HCT116 (cell line): ENCODE results near the gene COPA. TPM values are rescaled to one million over a fixed set of nuclear protein-coding genes. Genes with fewer than 3 reads are reported as not detected.

ENCODE experiments used
- ATAC-seq: fragments of 200-7000 bp; cut with Tn5 transposase; 2 replicates; pipeline ENCODE4 v1.9.1; 2020; ENCODE audit warnings: mild to moderate bottlenecking, moderate library complexity
- BruUV-seq: library from RNA; stranded (reverse); fragments of 400-500 nt; replicated peaks from 2 replicates; lab custom pipeline; 2021; lab: Mats Ljungman, UMichigan
- CTCF ChIA-PET: fragments of 300-600 bp; sonication (Branson Sonifier 250); formaldehyde crosslinking; loops from one replicate; lab custom pipeline; 2021; ENCODE audit warnings: antibody characterized with exemption; lab: Charles Lee
- POLR2A ChIA-PET: fragments of 300-600, 350-600 bp; sonication (Branson Sonifier 250); formaldehyde crosslinking; loops from one replicate; lab custom pipeline; 2021; ENCODE audit warnings: antibody characterized with exemption; lab: Charles Lee
- RAD21 ChIA-PET, 2 experiments: fragments of 300-600 bp; sonication (Branson Sonifier 250); formaldehyde crosslinking; loops; one replicate each; lab custom pipeline; 2023; ENCODE audit warnings: low total read pairs in 2 of 2; ENCODE audit not compliant: uncharacterized antibody in 2 of 2, unreplicated experiment in 2 of 2, low non-redundant PET in 1 of 2; lab: Charles Lee
- DNase-seq: peaks from one replicate; pipeline ENCODE4 v3.0.0-alpha.2; 2010; ENCODE audit warnings: low read depth, low spot score
- H2AFZ ChIP-seq: fragments of 200-600 bp; shearing (Covaris generic), sonication (generic); 2 replicates; pipeline ENCODE4 v1.6.1; 2017; ENCODE audit warnings: low read depth, mixed run types, mixed read lengths, antibody characterized with exemption, low read length; ENCODE audit not compliant: poor library complexity, severe bottlenecking
- H3K27ac ChIP-seq: 2 replicates; pipeline ENCODE4 v1.5.1; 2012; ENCODE audit warnings: low read depth, low read length
- H3K27me3 ChIP-seq: fragments of 200-600 bp; sonication (generic); 2 replicates; pipeline ENCODE4 v1.6.1; 2016; ENCODE audit warnings: mixed run types, low read length, mixed read lengths; ENCODE audit not compliant: insufficient read depth
- H3K36me3 ChIP-seq, 2 experiments: fragments of 200-500 bp in 1 of 2; fragments of 200-600 bp in 1 of 2; sonication (Bioruptor generic) in 1 of 2; sonication (generic) in 1 of 2; 2 replicates each; pipeline versions ENCODE4 v1.5.1 to v1.6.1; 2014 to 2016; ENCODE audit warnings: low read length in 2 of 2, inconsistent platforms in 1 of 2, mixed read lengths in 1 of 2, mixed run types in 1 of 2; ENCODE audit not compliant: insufficient read depth in 2 of 2, control insufficient read depth in 1 of 2
- H3K4me1 ChIP-seq, 2 experiments: fragments of 200-600 bp in 1 of 2; sonication (generic) in 1 of 2; 2 replicates each; pipeline versions ENCODE4 v1.5.1 to v1.6.1; 2012 to 2017; ENCODE audit warnings: low read length in 2 of 2, inconsistent platforms in 1 of 2, mild to moderate bottlenecking in 1 of 2, mixed read lengths in 1 of 2, mixed run types in 1 of 2, moderate library complexity in 1 of 2; ENCODE audit not compliant: insufficient read depth in 2 of 2, control insufficient read depth in 1 of 2
- H3K4me2 ChIP-seq: fragments of 200-600 bp; sonication (generic); 2 replicates; pipeline ENCODE4 v1.6.1; 2017; ENCODE audit warnings: mixed run types, low read length, mixed read lengths
- H3K4me3 ChIP-seq, 2 experiments: fragments of 200-600 bp in 1 of 2; sonication (generic) in 1 of 2; replicated peaks in 1 of 2; 2 replicates each; pipeline ENCODE4 v1.5.1; 2011 to 2016; ENCODE audit warnings: low read length in 2 of 2, control low read depth in 1 of 2, low read depth in 1 of 2, mild to moderate bottlenecking in 1 of 2, mixed read lengths in 1 of 2, mixed run types in 1 of 2
- H3K79me2 ChIP-seq: fragments of 200-600 bp; sonication (generic); 2 replicates; pipeline ENCODE4 v1.6.1; 2017; ENCODE audit warnings: mild to moderate bottlenecking, mixed run types, low read length, moderate library complexity, mixed read lengths; ENCODE audit not compliant: insufficient read depth
- H3K9ac ChIP-seq: fragments of 200-600 bp; sonication (generic); 2 replicates; pipeline ENCODE4 v1.6.1; 2016; ENCODE audit warnings: low read length, mixed read lengths
- H3K9me2 ChIP-seq: fragments of 200-600 bp; sonication (generic), shearing (Covaris generic); 2 replicates; pipeline ENCODE4 v1.6.1; 2017; ENCODE audit warnings: mixed run types, mild to moderate bottlenecking, moderate library complexity; ENCODE audit not compliant: insufficient read depth
- H3K9me3 ChIP-seq, 2 experiments: fragments of 200-500 bp in 1 of 2; fragments of 200-600 bp in 1 of 2; sonication (Bioruptor generic) in 1 of 2; sonication (generic) in 1 of 2; 2 replicates each; pipeline ENCODE4 v1.6.1; 2014 to 2017; ENCODE audit warnings: low read length in 2 of 2, mixed read lengths in 2 of 2, inconsistent platforms in 1 of 2, low read depth in 1 of 2, mild to moderate bottlenecking in 1 of 2, mixed run types in 1 of 2, moderate library complexity in 1 of 2; ENCODE audit not compliant: control insufficient read depth in 1 of 2, insufficient read depth in 1 of 2
- H4K20me1 ChIP-seq: fragments of 200-600 bp; sonication (generic), shearing (Covaris generic); 2 replicates; pipeline ENCODE4 v1.6.1; 2017; ENCODE audit warnings: mixed run types, mild to moderate bottlenecking, moderate library complexity; ENCODE audit not compliant: insufficient read depth
- CBX3 ChIP-seq: IDR thresholded peaks from 2 replicates; pipeline ENCODE4 v1.6.1; 2012; ENCODE audit warnings: low read depth
- CTCF ChIP-seq, 3 experiments: fragments of 200-600 bp in 1 of 3; sonication (generic) in 1 of 3; IDR thresholded peaks in 2 of 3; conservative IDR thresholded peaks in 1 of 3; 2 replicates each; pipeline ENCODE4 v1.5.1; 2012 to 2017; ENCODE audit warnings: low read depth in 2 of 3, low read length in 2 of 3, antibody characterized with exemption in 1 of 3, borderline replicate concordance in 1 of 3, control low read depth in 1 of 3, mild to moderate bottlenecking in 1 of 3, mixed read lengths in 1 of 3, mixed run types in 1 of 3, moderate library complexity in 1 of 3; ENCODE audit not compliant: insufficient read depth in 1 of 3
- ELF1 ChIP-seq: IDR thresholded peaks from 2 replicates; pipeline ENCODE4 v1.6.1; 2012; ENCODE audit warnings: low read depth, borderline replicate concordance
- EZH2 ChIP-seq: fragments of 200-600 bp; sonication (generic); IDR thresholded peaks from 2 replicates; pipeline ENCODE4 v1.6.1; 2017; ENCODE audit warnings: antibody characterized with exemption, mixed run types
- EZH2phosphoT487 ChIP-seq: fragments of 200-600 bp; IDR thresholded peaks from 2 replicates; pipeline ENCODE4 v1.6.1; 2018; ENCODE audit warnings: antibody characterized with exemption, borderline replicate concordance
- FOSL1 ChIP-seq: IDR thresholded peaks from 2 replicates; pipeline ENCODE4 v1.6.1; 2012; ENCODE audit warnings: low read depth
- MAX ChIP-seq: IDR thresholded peaks from 2 replicates; pipeline ENCODE4 v1.6.1; 2012
- POLR2A ChIP-seq: IDR thresholded peaks from 2 replicates; pipeline ENCODE4 v1.7.0; 2011; ENCODE audit warnings: borderline replicate concordance; ENCODE audit not compliant: insufficient read depth, insufficient read length; ENCODE audit errors: extremely low read depth
- POLR2AphosphoS5 ChIP-seq: IDR thresholded peaks from 2 replicates; pipeline ENCODE4 v1.6.1; 2011; ENCODE audit warnings: mild to moderate bottlenecking, low read depth, low read length, moderate library complexity
- SRF ChIP-seq: IDR thresholded peaks from 2 replicates; pipeline ENCODE4 v1.6.1; 2012; ENCODE audit warnings: low read depth
- YY1 ChIP-seq: IDR thresholded peaks from 2 replicates; pipeline ENCODE4 v1.6.1; 2011; ENCODE audit warnings: low read length, low read depth, moderate library complexity, mild to moderate bottlenecking; ENCODE audit not compliant: insufficient replicate concordance; ENCODE audit errors: extremely low read depth
- ZFX ChIP-seq: fragments of 450-650 bp; IDR thresholded peaks from 2 replicates; pipeline ENCODE4 v1.6.1; 2017
- intact Hi-C: fragments of 100-400 bp; cut with micrococcal nuclease; formaldehyde crosslinking; loops from 2 replicates; pipeline ENCODE4 v1.10.0; 2022
- total RNA-seq: library from RNA; stranded (reverse); gene quantifications from one replicate; pipeline ENCODE4 v1.2.1, GENCODE V29; 2021; ENCODE audit not compliant: unreplicated experiment

Gene COPA
- total RNA-seq, 1 experiment from 2014 or later: 132 TPM

GRCh38 chr1:160374306-160375110 lies 31.5 kb upstream of the COPA start:
- Histone ChIP-seq H3K27me3 (no peaks in the 10 kb centered on the region), H3K9ac (no peak overlapping the region), H3K36me3 (no peaks in the 10 kb centered on the region), H3K9me3 (no peaks in the 10 kb centered on the region), H3K4me2 (no peak overlapping the region), H3K9me2 (no peaks in the 10 kb centered on the region), H3K4me3 (no peak overlapping the region), H3K4me1 (peaks cover 0 to 8% of the 10 kb centered on the region in 2 experiments; a peak in 1 of 4 replicates), H3K79me2 (no peaks in the 10 kb centered on the region), H4K20me1 (no peaks in the 10 kb centered on the region), H3K27ac (no peak overlapping the region), H2AFZ (no peak overlapping the region)
- ATAC-seq (no peak), DNase-seq (no peak)
- no TSS peak for BruUV-seq
- intact Hi-C loops: loop anchor here (5.0 kb wide), 1 partner anchor 182 kb away; the partner anchor contains the start of gene CASQ1
- ChIA-PET CTCF (interaction anchor here (0.7 to 5.8 kb wide), 5 partner anchors 8 to 272 kb away, joined by 3 to 51 read pairs (median 13); partner anchors contain the start of gene NHLH1), RAD21 (interaction anchor here (0.7 to 1.5 kb wide), 2 partner anchors 123 to 289 kb away, joined by 3 to 5 read pairs; no protein-coding TSS in a partner anchor), POLR2A (no interaction called here)
- no peak for TF ChIP-seq EZH2
- TF ChIP-seq CTCF (IDR thresholded peaks at IDR 0.05 in 2 of 3, conservative IDR thresholded peaks at IDR 0.05 in 1 of 3; ENCODE audit: borderline replicate concordance in 1 of 3, insufficient read depth in 1 of 3, low read depth in 2 of 3, low read length in 2 of 3): no peak
- TF ChIP-seq EZH2phosphoT487: no peak
- no peak for TF ChIP-seq ZFX
- TF ChIP-seq MAX: no peak
- TF ChIP-seq POLR2AphosphoS5: no peak
- TF ChIP-seq CBX3: no peak
- TF ChIP-seq ELF1: no peak
- no peak for TF ChIP-seq YY1
- TF ChIP-seq FOSL1: no peak
- TF ChIP-seq POLR2A: no peak
- TF ChIP-seq SRF: no peak
